ENCODE results near the gene LRTM2.

LRTM2 gene

DNA sequence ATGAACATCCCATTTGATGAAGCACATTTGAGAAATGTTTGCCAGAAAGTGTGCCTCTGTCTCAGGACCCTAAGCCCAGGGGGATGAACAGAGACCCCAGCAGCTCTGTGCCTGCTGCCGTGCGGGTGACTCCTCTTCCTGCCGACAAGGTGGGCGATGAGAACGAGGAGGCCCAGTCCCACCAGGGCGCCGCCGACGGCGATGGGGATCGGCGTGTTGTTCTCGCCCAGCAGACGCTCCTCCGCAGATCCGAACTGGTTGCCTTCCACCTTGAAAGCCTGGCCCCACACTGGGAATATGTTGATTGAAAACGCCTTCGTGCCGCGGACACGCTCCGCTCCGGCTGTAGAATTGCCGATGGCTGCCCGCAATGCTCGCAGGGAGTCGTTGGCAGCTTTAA is 44.1 kb downstream of the LRTM2 start:
- DNase-seq (ENCODE audit: low read depth in 3 of 3) = no peak

DNA sequence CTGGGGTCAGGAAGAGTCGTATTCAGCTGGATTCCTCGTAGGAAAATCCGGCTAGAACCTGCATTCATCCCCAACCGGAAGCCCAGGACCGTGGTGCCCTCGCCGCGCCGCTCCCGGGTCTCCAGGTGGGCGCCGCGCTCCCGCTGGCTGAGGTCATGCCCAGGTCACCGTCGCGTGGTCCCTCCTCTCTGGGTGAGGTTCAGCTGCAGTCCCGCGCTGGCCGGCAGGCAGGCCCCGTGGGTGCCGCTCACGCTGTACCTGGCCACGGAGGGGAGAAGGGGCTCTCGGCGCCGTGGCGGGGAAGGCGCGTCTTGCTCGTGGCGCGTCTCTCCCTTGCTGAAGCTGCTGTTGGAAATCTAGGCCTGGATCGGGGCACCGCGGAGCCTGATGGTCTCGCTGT is 44.5 kb downstream of the LRTM2 start:
- DNase-seq (ENCODE audit: low read depth in 3 of 3) = no peak

DNA sequence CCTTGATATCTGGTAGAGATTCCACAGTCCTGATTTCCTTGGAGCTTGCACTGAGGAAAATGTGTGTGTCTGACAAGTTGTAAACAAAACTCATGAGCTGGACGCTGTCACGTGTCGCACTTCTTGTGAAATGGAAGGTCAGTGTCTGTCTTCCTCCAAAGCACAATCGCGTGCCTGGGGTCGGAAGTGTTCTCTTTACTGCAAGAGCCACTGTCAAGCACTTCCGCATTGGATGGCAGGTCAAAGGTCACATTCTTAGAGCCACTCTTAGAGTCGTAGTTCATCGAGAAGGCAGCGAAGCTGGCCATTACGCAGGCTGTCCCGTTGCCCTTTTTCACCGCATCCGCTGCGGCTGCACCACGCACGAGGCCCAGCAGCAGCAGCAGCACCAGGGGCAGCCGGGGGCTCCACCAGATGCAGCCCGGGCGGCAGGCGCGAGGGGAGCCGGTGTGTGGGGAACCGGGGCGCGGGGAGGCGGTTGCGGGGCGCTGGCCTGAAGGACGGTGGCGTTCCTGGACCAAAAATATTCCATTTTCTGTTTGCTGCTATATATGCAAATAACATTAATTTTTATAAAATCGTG is 45.0 kb downstream of the LRTM2 start:
- no peak for DNase-seq (ENCODE audit: low read depth in 3 of 3)

DNA sequence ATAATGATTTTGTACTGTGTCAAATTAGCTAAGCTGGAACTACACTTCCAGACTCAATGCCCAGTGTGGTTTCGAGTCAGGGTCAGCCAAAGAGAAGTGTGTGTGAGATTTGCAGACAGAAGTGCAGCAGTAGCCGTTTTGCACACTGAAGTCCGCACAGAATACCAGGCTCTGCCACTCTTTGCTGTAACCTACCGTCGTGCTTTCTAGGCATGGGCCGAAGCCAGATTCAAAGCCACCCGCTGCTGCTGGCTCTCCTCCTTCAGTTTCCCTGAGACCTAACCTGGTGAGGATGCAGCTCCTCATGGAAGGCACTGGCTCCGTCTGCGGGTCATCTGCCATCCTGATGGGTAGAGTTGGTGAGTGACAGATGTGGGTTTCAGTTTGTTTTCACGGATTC is 48.8 kb downstream of the LRTM2 start:
- no peak for DNase-seq (ENCODE audit: low read depth in 3 of 3)

DNA sequence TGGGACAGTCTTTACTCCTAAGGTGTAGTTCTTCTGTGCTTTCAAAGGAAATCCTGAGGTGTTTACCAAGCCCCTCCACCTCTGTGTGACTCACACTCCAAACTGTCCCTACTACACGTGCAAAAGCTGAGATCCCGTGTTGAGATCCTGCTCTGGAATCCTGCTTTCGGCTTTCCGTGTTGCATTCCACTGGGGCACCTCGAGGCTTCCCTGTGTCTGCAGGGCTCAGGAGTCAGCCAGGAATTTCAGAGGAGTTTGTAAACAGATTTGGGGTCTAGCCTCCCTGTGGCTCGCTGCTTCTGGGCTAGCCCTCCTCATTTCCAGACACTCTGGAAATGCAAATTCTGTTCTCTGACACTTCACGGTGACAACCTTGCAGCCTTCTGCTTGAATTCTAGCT is 49.7 kb downstream of the LRTM2 start:
- no peak for DNase-seq (ENCODE audit: low read depth in 3 of 3)

DNA sequence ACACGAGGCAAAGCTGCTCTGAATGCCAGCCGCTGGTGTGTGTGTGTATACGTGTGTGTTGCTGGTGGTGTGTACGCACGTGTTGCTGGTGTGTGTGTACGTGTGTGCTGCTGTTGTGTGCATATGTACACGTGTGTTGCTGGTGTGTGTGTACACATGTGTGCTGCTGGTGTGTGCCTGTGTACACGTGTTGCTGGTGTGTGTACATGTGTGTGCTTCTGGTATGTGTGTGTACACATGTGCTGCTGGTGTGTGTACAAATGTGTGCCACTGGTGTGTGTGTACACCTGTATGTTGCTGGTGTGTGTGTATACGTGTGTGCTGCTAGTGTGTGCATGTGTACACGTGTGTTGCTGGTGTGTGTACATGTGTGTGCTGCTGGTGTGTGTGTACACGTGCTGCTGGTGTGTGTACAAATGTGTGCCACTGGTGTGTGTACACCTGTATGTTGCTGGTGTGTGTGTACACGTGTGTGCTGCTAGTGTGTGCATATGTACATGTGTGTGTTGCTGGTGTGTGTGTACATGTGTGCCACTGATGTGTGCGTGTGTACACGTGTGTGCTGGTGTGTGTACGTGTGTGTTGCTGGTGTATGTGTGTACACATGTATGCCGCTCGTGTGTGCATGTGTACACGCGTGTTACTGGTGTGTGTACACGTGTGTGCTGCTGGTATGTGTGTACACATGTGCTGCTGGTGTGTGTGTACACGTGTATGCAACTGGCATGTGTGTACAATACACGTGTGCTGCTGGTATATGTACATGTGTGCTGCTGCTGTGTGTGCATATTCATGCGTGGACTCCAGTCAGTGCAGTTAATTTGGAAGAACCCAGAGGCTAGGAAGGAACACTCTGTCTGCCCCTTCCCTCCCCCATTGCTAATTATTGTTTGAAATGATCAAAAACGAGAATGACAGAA is 50.9 kb downstream of the LRTM2 start:
- no peak for DNase-seq (ENCODE audit: low read depth in 3 of 3)

DNA sequence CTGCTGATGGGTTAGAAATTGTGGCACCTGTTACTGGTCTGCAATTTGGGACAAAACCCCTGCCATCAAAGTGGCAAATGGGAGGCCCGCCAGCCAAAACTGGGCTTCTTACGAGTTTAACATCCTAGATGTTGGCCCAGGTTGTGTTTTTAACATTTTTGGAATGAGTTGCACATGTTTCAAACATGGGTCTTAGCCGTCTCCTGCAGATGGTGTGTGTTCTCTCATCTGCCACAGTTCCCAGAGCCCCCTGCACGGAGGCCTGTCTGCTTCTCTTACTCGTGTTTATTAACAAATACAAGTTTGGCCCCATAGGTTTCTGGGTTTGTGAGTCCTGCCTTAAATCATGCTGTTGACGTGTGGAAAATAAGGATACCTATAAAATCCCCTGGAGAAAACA is 51.6 kb downstream of the LRTM2 start:
- no peak for DNase-seq (ENCODE audit: low read depth in 3 of 3)

DNA sequence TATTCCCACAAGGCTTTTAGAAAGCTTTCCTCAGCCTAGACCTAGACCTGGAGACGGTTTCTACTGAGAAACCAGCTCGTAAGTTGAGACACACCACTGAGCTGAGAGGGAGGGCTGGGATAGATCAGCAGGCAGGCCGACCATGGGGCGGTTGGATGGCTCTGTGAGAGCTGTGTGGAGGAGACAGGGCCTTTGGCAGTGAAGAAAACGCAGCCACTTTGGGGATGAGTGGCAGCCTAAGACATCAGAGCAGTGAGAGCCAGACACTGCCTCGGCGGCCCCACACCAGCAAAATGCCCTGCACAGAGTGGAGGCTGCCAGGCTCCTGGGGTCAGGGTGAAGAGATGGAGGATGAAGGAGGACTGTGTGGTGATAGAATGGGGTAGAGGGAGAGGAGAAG is 52.1 kb downstream of the LRTM2 start:
- DNase-seq (ENCODE audit: low read depth in 3 of 3) = no peak

DNA sequence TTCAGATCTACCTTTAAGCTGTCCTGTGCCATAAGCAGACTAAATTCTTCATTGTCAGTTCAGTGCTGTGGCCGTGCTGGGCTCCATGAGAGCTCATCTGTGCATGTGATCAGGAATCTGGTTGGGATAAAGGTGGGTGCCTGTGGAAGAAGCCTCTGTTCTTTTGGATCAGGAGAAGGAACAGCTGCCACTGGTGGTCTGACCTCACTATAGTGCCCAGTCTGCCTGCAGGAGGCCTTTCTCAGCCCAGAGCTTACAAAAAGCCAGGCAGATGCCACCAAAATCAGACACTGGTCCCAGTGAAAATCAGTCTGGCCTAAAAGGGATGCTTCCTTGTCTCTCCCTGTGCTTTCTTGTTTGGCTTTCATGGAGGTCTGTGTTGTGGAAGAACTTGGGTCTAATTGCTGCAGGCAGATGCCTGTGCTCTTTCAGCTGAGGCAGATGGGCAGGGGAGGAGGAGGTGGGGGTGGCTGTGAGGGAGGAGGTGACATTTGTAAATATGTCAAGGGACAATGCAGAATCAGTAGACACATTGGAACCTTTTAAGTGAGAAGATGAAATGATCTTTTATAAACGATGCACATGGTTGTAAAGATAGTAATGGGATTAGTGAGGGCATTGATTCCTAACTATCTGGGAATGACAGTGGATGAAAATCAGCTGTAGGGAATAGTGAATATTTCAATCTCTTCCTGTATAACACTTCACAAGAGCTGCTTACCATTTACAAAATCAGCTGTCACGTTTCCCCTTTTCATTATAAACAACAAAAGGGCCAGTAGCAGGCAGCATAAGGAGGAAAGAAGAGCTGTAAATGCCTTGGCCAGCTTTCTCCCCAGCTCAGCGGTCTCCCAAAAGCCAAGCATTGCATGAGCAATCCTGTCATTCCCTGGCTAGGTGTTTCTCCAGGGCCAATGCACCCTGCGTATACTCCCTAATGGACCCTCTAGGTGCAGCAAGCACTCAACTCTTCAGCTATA is 53.5 kb downstream of the LRTM2 start:
- no peak for DNase-seq (ENCODE audit: low read depth in 3 of 3)

DNA sequence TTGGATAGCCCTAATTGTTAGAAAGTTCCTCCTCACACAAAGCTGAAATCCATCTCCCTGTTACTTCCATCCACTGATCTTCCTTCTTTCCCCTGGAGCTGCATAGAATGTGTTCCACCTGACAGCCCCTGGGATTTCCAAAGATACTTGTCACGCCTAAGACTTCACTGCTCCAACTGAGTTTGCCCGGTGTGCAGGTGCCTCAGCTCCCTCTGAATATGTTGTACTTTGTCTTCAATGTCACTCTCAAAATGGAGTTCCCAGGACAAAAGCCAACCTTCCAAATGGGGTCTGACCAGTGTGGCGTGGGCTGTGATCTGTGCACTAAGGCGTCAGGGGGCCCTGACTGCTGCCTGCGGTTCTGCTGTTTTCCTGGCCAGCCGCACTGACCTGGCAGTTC is 55.2 kb downstream of the LRTM2 start:
- no peak for DNase-seq (ENCODE audit: low read depth in 3 of 3)

DNA sequence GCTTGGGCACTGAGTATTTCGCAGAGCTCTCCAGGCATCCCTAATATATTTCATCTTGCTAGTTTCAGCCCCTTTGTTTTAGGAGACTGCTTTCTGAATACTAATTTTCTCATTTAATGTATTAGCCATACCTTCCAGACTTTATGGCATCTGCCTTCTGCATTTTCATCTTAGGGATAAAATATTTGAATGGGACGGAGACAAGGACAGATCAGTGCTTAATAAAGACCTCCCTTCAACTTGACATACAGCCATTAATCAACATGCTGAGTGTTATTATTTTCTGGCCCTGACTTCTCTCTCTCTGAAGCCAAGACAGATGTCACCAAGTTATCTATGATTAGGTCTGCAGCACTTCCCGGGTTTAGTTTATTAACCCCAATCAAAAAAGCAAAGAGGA is 55.7 kb downstream of the LRTM2 start:
- no peak for DNase-seq (ENCODE audit: low read depth in 3 of 3)

DNA sequence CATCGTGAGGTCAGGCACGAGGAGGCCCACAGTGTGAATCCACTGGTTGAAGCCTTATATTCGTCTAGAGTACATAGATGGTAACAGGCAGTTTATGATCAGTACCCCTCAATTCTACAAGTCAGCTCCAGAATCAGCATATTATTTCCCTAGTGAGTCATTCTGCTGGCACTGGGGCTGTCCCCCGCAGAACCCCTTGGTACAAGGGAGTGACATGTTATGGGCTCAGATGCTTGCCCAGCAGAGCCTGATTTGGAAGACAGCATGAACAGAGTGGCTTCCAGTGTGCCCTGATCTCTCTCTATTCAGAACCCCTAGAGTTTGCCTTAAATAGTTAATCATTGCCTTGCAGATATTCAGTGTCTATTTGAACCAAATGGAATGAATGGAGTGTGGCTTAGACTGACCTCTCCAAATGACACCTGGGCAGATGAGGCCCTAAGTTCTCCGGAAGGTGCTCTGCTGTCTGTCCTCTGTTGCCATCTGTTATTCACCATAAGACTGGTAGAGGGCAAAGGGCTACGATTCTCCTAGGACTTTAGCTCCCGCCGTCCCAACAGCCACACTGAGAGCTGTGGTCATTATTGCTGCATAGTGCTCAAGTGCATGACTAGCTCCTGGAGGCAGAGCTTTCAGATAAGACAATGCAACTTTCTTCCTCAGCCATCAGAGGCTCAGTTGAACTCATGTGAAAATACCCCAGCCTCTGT is 57.0 kb downstream of the LRTM2 start:
- no peak for DNase-seq (ENCODE audit: low read depth in 3 of 3)

DNA sequence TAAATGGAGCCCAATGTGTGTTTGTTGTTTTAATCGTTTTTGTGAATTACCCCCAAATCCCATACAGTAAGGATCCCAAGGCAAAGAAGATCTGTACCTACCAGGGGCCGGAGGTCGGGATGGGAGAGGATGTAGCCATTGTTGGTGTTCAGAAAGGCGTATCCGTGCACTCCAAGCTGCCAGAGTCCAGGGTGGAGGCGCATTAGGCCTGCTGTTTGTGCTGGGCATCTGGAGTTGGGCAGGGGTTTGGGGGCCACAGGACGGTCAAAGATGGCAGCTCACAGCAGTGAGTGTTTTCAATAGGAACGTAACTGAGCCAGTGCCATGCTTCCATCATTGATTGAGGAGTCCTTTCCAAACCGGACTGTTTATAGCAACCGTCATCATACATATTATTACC is 57.8 kb downstream of the LRTM2 start:
- DNase-seq (ENCODE audit: low read depth in 3 of 3) = no peak

DNA sequence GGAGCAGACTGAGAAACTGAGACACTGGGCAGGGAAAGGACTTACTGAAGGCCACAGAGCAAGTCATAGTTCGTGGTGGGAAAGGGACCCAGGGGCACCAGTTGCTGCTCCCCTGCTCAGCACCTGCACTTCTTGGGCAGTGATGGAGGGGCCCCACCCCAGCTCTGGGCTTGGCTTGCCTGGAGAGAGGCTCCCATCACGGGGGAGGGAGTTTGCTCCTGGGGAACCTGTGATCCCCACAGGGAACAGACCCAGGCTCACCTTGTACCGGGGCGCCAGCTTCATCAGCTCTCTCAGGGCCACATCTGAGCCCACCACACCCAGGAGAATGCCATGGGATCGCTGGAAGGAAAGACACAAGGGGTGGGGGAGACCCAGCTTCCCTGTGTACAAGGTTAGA is 58.3 kb downstream of the LRTM2 start:
- no peak for DNase-seq (ENCODE audit: low read depth in 3 of 3)

DNA sequence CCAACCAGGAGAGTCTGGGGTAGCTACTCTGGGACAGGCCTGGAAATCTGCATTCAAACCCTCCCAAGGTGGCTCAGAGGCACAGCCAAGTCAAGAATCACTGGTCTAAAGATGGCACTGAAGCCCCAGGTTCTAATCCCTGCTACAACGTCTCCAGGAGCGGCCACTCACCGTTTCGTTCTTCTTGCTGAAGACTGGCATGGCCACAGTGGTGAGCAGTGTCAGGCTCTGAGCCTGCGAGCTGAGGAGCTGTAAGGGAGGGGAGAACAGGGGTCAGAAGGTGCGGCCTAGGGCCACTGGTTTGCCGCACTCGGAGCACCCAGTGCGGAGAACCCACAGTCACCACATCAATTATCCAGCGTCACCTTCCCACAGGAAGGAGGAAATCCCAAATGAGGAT is 59.3 kb downstream of the LRTM2 start:
- DNase-seq (ENCODE audit: low read depth in 3 of 3) = no peak

DNA sequence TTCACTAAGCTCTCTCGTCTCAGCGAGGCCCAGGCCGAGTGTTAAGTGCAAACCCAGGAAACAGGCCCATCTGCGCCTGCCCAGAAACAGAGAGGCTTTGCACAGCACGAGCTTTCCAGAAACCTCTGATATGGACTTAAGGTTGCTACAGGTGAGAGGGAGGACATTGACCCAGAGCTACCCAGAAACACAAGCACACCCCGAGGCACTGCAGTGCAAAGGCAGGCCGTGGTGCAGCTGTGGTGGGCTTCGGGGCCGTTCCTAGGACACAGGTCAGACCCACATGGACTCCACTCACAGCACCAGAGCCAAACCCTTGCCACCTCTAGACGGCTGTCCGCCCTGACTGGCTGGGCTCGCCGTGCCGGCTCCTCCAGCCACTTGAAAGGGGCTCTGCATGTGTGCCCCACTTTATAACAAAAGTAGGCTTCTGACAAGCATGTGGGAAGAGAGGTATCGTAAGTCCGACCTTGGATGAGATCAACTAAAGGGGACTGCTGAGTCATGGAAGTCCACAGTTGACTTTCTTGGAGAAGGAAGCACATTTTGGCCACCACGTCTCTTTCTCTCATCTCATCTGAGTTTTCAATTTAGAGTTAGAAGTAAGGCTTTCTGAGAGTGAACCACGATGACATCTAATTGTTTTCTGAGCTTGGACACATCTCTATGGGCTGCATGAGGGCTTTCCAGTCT is 59.9 kb downstream of the LRTM2 start:
- no peak for DNase-seq (ENCODE audit: low read depth in 3 of 3)

DNA sequence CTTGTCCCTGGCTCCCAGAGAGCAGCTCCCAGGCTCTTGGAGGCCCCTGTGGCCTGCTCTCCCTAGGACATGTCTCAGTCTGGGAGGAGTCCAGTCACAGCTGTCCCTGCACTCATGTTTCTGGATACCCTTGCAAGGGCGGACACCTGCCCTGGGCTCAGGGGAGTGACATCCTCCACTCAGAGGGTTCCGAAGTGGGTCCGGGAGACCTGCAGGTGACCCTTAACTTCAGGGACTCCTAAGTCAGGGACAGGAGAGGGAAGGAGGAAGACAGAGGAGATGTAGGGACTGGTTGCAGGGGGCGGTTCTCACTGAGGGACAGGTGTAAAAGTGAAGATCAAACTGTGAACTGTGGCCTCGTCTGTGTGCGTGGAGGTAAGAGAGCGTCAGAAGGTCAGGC is 60.5 kb downstream of the LRTM2 start:
- DNase-seq (ENCODE audit: low read depth in 3 of 3) = no peak

DNA sequence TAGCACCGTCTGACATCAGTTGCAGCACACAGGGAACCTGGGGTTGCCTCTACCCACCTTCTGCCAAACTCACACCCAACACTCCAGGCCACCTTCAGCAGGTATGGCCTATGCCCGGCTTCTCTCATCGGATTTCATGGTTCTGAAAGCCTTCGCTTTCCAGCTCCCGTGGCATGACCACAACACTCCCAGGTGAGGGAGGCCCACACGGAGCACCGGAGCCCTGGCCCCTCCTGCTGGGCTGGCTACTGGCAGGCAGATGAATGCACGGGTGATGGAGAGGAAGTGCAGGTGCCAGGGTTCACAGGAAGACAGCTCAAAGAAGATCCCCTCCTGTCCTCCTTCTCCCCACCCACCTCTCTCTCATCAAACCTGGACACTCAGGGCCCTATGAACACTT is 60.9 kb downstream of the LRTM2 start:
- no peak for DNase-seq (ENCODE audit: low read depth in 3 of 3)

DNA sequence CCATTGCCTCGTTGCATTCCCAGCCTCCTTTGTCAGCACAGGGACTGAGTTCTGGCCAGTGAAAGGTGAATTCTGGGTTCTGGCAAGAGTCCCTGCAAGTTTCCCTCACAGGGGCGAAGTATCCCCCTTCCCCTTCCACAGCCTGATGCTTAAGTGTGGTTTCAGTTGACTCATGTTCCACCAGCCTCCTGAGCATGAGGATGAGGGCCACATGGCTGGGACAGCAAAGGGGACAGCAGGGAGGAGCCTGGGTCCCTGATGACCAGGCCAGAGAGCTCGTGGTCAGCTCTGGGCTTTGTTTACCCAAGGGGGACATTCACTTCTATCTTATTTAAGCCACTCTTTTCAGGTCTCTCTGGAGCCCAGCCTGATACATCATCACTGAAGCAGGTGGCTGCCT is 61.6 kb downstream of the LRTM2 start:
- no peak for DNase-seq (ENCODE audit: low read depth in 3 of 3)

DNA sequence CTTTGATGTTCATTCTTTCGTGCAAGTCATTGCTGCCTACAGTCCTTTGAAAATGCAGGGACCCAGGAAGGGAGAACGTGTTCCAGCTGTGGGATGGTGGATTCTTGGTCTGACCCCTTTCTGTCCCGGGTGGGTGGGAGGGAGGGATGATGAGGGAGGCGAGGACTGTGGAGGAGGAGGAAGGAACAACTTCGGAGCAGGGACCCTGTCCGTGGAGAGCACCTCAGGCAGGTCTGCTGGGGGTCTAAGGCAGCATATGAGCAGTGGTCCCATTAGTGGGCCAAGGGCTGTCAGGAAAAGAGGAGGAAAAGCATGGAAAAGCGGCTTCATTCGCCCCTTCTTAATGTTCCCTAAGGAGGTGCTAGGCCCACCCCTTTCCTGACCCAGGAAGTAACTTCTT is 62.0 kb downstream of the LRTM2 start:
- no peak for DNase-seq (ENCODE audit: low read depth in 3 of 3)

DNA sequence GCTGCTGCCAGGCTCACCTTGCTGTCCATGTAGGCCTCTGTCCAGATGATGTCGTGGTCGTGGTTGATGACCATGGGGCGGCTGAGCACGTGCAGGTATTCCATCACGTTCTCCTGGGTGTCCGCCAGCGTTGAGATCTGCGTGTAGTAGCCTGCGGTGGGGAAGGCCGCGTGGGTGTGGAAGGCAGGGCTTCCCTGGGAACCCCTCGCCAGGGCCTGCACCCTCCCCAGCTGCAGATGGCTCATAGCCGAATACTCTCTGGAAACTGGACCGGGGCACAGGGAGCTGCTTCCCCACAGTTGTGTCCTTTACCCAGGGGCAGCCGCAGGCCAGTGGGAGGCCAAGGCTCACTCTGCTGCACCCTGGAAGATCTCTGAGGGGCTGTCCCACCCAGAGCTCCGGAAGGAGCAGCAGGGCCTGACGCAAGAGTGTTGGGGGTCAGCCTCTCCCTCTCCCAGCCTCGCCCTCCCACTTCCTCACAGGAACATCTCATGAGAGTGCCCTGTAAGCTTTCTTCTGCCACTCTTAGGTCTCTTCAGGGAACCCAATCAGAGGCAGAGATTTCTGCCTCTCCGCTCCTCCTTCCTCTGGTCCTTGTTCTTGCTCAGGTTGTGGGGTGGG is 62.6 kb downstream of the LRTM2 start:
- DNase-seq (ENCODE audit: low read depth in 3 of 3) = no peak
